Measurements from ENCODE around the gene ESRRG.

Gene ESRRG

DNA sequence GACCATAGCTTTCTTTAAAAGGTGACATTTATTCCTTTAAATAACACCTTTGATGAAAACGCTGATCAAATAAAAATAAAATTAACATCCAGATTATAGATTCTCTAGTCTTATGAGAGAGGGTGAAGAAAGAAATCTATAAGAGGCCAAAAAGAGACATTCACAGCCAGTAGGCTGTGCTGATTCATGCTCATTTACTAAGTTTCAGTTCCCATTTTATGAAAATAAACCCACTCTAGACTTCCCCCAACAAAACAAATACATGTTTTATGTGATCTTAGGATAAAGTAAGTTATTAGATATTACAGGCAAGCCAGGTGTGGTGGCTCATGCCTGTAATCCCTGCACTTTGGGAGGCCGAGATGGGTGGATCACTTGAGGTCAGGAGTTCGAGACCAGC, 21.1 kb downstream of the ESRRG start:
- ATAC-seq = no peak
- TF ChIP-seq, protein P1, sequence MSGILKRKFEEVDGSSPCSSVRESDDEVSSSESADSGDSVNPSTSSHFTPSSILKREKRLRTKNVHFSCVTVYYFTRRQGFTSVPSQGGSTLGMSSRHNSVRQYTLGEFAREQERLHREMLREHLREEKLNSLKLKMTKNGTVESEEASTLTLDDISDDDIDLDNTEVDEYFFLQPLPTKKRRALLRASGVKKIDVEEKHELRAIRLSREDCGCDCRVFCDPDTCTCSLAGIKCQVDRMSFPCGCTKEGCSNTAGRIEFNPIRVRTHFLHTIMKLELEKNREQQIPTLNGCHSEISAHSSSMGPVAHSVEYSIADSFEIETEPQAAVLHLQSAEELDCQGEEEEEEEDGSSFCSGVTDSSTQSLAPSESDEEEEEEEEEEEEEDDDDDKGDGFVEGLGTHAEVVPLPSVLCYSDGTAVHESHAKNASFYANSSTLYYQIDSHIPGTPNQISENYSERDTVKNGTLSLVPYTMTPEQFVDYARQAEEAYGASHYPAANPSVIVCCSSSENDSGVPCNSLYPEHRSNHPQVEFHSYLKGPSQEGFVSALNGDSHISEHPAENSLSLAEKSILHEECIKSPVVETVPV (CRISPR knock-in tag; IDR thresholded peaks at IDR 0.05) = no peak
- TF ChIP-seq ZNF565 (CRISPR knock-in tag; conservative IDR thresholded peaks at IDR 0.05; ENCODE audit: low read depth) = no peak
- TF ChIP-seq, protein P2, sequence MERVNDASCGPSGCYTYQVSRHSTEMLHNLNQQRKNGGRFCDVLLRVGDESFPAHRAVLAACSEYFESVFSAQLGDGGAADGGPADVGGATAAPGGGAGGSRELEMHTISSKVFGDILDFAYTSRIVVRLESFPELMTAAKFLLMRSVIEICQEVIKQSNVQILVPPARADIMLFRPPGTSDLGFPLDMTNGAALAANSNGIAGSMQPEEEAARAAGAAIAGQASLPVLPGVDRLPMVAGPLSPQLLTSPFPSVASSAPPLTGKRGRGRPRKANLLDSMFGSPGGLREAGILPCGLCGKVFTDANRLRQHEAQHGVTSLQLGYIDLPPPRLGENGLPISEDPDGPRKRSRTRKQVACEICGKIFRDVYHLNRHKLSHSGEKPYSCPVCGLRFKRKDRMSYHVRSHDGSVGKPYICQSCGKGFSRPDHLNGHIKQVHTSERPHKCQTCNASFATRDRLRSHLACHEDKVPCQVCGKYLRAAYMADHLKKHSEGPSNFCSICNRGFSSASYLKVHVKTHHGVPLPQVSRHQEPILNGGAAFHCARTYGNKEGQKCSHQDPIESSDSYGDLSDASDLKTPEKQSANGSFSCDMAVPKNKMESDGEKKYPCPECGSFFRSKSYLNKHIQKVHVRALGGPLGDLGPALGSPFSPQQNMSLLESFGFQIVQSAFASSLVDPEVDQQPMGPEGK (CRISPR knock-in tag; IDR thresholded peaks at IDR 0.05; ENCODE audit: borderline replicate concordance) = no peak

DNA sequence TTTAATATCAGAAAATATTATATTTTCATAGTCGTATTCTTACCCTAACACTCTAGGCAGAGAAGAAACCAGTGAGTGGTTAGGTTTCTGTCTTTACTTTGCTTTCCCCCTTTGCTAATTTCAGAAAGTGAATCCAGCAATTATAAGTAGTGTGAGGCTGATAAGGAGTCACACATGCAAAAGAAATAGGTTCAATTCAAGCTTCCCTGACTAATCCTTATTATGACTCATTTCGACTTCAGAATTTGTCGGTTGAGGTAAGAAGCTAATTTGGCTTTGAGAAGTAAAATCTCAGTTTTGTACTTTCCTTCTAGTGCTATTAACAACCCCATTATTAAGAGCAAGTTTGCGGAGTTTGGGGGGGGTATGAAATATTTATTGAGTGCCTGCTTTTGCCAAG, 22.4 kb downstream of the ESRRG start:
- no peak for ATAC-seq
- TF ChIP-seq ESRRG (CRISPR knock-in tag; IDR thresholded peaks at IDR 0.05) = no peak
- TF ChIP-seq ZC3H10 (CRISPR knock-in tag; IDR thresholded peaks at IDR 0.05) = no peak
- no peak for TF ChIP-seq ZNF565 (CRISPR knock-in tag; conservative IDR thresholded peaks at IDR 0.05; ENCODE audit: low read depth)
- TF ChIP-seq ZNF70 (CRISPR knock-in tag; IDR thresholded peaks at IDR 0.05) = no peak
- TF ChIP-seq, protein P3, sequence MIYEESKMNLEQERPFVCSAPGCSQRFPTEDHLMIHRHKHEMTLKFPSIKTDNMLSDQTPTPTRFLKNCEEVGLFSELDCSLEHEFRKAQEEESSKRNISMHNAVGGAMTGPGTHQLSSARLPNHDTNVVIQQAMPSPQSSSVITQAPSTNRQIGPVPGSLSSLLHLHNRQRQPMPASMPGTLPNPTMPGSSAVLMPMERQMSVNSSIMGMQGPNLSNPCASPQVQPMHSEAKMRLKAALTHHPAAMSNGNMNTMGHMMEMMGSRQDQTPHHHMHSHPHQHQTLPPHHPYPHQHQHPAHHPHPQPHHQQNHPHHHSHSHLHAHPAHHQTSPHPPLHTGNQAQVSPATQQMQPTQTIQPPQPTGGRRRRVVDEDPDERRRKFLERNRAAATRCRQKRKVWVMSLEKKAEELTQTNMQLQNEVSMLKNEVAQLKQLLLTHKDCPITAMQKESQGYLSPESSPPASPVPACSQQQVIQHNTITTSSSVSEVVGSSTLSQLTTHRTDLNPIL (CRISPR knock-in tag; IDR thresholded peaks at IDR 0.05; ENCODE audit: low read depth) = no peak
- TF ChIP-seq BACH2 (CRISPR knock-in tag; IDR thresholded peaks at IDR 0.05; ENCODE audit: borderline replicate concordance) = no peak
- TF ChIP-seq, protein P4, sequence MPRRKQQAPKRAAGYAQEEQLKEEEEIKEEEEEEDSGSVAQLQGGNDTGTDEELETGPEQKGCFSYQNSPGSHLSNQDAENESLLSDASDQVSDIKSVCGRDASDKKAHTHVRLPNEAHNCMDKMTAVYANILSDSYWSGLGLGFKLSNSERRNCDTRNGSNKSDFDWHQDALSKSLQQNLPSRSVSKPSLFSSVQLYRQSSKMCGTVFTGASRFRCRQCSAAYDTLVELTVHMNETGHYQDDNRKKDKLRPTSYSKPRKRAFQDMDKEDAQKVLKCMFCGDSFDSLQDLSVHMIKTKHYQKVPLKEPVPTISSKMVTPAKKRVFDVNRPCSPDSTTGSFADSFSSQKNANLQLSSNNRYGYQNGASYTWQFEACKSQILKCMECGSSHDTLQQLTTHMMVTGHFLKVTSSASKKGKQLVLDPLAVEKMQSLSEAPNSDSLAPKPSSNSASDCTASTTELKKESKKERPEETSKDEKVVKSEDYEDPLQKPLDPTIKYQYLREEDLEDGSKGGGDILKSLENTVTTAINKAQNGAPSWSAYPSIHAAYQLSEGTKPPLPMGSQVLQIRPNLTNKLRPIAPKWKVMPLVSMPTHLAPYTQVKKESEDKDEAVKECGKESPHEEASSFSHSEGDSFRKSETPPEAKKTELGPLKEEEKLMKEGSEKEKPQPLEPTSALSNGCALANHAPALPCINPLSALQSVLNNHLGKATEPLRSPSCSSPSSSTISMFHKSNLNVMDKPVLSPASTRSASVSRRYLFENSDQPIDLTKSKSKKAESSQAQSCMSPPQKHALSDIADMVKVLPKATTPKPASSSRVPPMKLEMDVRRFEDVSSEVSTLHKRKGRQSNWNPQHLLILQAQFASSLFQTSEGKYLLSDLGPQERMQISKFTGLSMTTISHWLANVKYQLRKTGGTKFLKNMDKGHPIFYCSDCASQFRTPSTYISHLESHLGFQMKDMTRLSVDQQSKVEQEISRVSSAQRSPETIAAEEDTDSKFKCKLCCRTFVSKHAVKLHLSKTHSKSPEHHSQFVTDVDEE (CRISPR knock-in tag; IDR thresholded peaks at IDR 0.05) = no peak
- TF ChIP-seq, protein P1 (CRISPR knock-in tag; IDR thresholded peaks at IDR 0.05) = no peak
- TF ChIP-seq SNAI2 (CRISPR knock-in tag; IDR thresholded peaks at IDR 0.05) = no peak
- TF ChIP-seq RARB (CRISPR knock-in tag; IDR thresholded peaks at IDR 0.05) = no peak
- no peak for TF ChIP-seq OSR1 (CRISPR knock-in tag; IDR thresholded peaks at IDR 0.05)
- no peak for TF ChIP-seq ZNF8 (CRISPR knock-in tag; IDR thresholded peaks at IDR 0.05)
- TF ChIP-seq PPARA (CRISPR knock-in tag; IDR thresholded peaks at IDR 0.05; ENCODE audit: borderline replicate concordance) = no peak
- TF ChIP-seq GLIS3 (CRISPR knock-in tag; IDR thresholded peaks at IDR 0.05) = no peak
- TF ChIP-seq TOX (CRISPR knock-in tag; IDR thresholded peaks at IDR 0.05; ENCODE audit: borderline replicate concordance) = no peak
- no peak for TF ChIP-seq ZFP3 (CRISPR knock-in tag; IDR thresholded peaks at IDR 0.05)
- no peak for TF ChIP-seq TCF4 (CRISPR knock-in tag; IDR thresholded peaks at IDR 0.05; ENCODE audit: borderline replicate concordance)
- TF ChIP-seq ISL1 (CRISPR knock-in tag; IDR thresholded peaks at IDR 0.05) = no peak
- no peak for TF ChIP-seq ARNTL (CRISPR knock-in tag; IDR thresholded peaks at IDR 0.05; ENCODE audit: borderline replicate concordance, low read depth)
- TF ChIP-seq, protein P2 (CRISPR knock-in tag; IDR thresholded peaks at IDR 0.05; ENCODE audit: borderline replicate concordance) = no peak

DNA sequence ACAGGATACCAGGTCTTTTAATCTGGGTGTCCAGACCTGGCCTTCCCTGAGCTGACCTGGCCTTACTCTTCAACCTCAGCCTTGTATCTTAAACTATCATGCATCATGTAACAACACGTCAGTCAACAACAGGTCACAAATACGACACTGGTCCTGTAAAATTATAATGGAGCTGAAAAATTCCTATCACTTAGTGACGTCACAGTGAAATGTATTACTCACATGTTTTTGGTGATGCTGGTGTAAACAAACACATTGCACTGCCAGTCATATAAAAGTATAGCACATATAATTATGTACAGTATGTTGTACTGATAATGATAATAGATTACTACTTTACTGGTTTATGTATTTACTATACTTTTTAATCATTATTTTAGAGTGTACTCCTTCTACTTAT, 31.5 kb downstream of the ESRRG start:
- no peak for ATAC-seq
- TF ChIP-seq ZFP3 (CRISPR knock-in tag; IDR thresholded peaks at IDR 0.05) (no peak), CSDC2 (CRISPR knock-in tag; IDR thresholded peaks at IDR 0.05) (no peak), ESRRG (CRISPR knock-in tag; IDR thresholded peaks at IDR 0.05) (no peak), SNAI2 (CRISPR knock-in tag; IDR thresholded peaks at IDR 0.05) (no peak), GLIS3 (CRISPR knock-in tag; IDR thresholded peaks at IDR 0.05) (no peak), TCF4 (CRISPR knock-in tag; IDR thresholded peaks at IDR 0.05; ENCODE audit: borderline replicate concordance) (no peak), ZNF8 (CRISPR knock-in tag; IDR thresholded peaks at IDR 0.05) (no peak), ZNF70 (CRISPR knock-in tag; IDR thresholded peaks at IDR 0.05) (no peak), OSR1 (CRISPR knock-in tag; IDR thresholded peaks at IDR 0.05) (no peak), RARB (CRISPR knock-in tag; IDR thresholded peaks at IDR 0.05) (no peak)
- TF ChIP-seq, protein P2 (CRISPR knock-in tag; IDR thresholded peaks at IDR 0.05; ENCODE audit: borderline replicate concordance) = no peak
- TF ChIP-seq, protein P5, sequence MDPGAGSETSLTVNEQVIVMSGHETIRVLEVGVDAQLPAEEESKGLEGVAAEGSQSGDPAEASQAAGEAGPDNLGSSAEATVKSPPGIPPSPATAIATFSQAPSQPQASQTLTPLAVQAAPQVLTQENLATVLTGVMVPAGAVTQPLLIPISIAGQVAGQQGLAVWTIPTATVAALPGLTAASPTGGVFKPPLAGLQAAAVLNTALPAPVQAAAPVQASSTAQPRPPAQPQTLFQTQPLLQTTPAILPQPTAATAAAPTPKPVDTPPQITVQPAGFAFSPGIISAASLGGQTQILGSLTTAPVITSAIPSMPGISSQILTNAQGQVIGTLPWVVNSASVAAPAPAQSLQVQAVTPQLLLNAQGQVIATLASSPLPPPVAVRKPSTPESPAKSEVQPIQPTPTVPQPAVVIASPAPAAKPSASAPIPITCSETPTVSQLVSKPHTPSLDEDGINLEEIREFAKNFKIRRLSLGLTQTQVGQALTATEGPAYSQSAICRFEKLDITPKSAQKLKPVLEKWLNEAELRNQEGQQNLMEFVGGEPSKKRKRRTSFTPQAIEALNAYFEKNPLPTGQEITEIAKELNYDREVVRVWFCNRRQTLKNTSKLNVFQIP (CRISPR knock-in tag; IDR thresholded peaks at IDR 0.05; ENCODE audit: borderline replicate concordance, low read depth) = no peak

Data from SK-N-SH treated with all-trans-retinoic acid at 6 μM for 48 hours (cell line).